IMR-90 (cell line): Measurements from ENCODE around the gene MAPK8IP1. TPM values are rescaled to one million over a fixed set of nuclear protein-coding genes. Genes with fewer than 3 reads are reported as not detected.

Experiments
- ATAC-seq: fragments of 200-7000 bp; cut with Tn5 transposase; 2 replicates; pipeline ENCODE4 v1.9.1; 2020; ENCODE audit warnings: low read depth, mild to moderate bottlenecking, moderate library complexity
- BruUV-seq: library from RNA; stranded (reverse); fragments of 400-500 nt; replicated peaks from 2 replicates; lab custom pipeline; 2021; lab: Mats Ljungman, UMichigan
- CTCF ChIA-PET: fragments of 300-600 bp; formaldehyde crosslinking; extraction: SDS; loops from one replicate; lab custom pipeline; 2021; ENCODE audit warnings: antibody characterized with exemption; lab: Yijun Ruan, JAX
- POLR2A ChIA-PET: fragments of 300-600 bp; sonication (Branson Sonifier 250); formaldehyde crosslinking; loops from one replicate; lab custom pipeline; 2022; ENCODE audit warnings: antibody characterized with exemption; ENCODE audit not compliant: unreplicated experiment; lab: Charles Lee
- DNase-seq: peaks from one replicate; pipeline ENCODE4 v3.0.0; 2013
- H2AFZ ChIP-seq: replicated peaks from 2 replicates; pipeline ENCODE3; 2013; ENCODE audit warnings: low read length, mild to moderate bottlenecking; ENCODE audit not compliant: poor library complexity
- H2AK5ac ChIP-seq: 2 replicates; pipeline ENCODE4 v1.6.1; 2013; ENCODE audit warnings: low read depth, low read length, inconsistent platforms
- H2AK9ac ChIP-seq: replicated peaks from 2 replicates; pipeline ENCODE3; 2013; ENCODE audit warnings: mild to moderate bottlenecking, low read depth, low read length, moderate library complexity; ENCODE audit not compliant: poor library complexity
- H2BK120ac ChIP-seq: 2 replicates; pipeline ENCODE4 v1.6.1; 2013; ENCODE audit warnings: low read depth, low read length, inconsistent platforms
- H2BK15ac ChIP-seq: 3 replicates; pipeline ENCODE4 v1.6.1; 2013; ENCODE audit warnings: low read depth, low read length, inconsistent platforms
- H2BK20ac ChIP-seq: 2 replicates; pipeline ENCODE4 v1.6.1; 2013; ENCODE audit warnings: low read depth, mild to moderate bottlenecking, inconsistent platforms, low read length, moderate library complexity
- H2BK5ac ChIP-seq: 2 replicates; pipeline ENCODE4 v1.6.1; 2013; ENCODE audit warnings: mild to moderate bottlenecking, low read depth, low read length, inconsistent platforms; ENCODE audit not compliant: poor library complexity, severe bottlenecking
- H3K14ac ChIP-seq: replicated peaks from 2 replicates; pipeline ENCODE4 v1.6.1; 2013; ENCODE audit warnings: low read depth, low read length, inconsistent platforms
- H3K18ac ChIP-seq: 2 replicates; pipeline ENCODE4 v1.6.1; 2013; ENCODE audit warnings: low read depth, low read length, control low read depth
- H3K23ac ChIP-seq: 2 replicates; pipeline ENCODE4 v1.6.1; 2013; ENCODE audit warnings: low read depth, low read length, inconsistent platforms
- H3K27ac ChIP-seq: 2 replicates; pipeline ENCODE4 v1.5.1; 2013; ENCODE audit warnings: mild to moderate bottlenecking, control low read depth, low read length; ENCODE audit not compliant: insufficient read depth
- H3K27me3 ChIP-seq: 2 replicates; pipeline ENCODE4 v1.6.1; 2013; ENCODE audit warnings: low read length; ENCODE audit not compliant: control insufficient read depth, insufficient read depth
- H3K36me3 ChIP-seq: 2 replicates; pipeline ENCODE4 v1.6.1; 2013; ENCODE audit warnings: low read length, mixed read lengths; ENCODE audit not compliant: control insufficient read depth, insufficient read depth
- H3K4ac ChIP-seq: 2 replicates; pipeline ENCODE4 v1.6.1; 2013; ENCODE audit warnings: low read depth, low read length, inconsistent platforms
- H3K4me1 ChIP-seq: 2 replicates; pipeline ENCODE4 v1.6.1; 2013; ENCODE audit warnings: low read length, mixed read lengths; ENCODE audit not compliant: control insufficient read depth, insufficient read depth
- H3K4me2 ChIP-seq: 2 replicates; pipeline ENCODE4 v1.6.1; 2013; ENCODE audit warnings: low read depth, mild to moderate bottlenecking, control low read depth, low read length, moderate library complexity
- H3K4me3 ChIP-seq: 2 replicates; pipeline ENCODE4 v1.5.1; 2013; ENCODE audit warnings: low read depth, mild to moderate bottlenecking, control low read depth, low read length, moderate library complexity; ENCODE audit not compliant: insufficient read depth
- H3K56ac ChIP-seq: 2 replicates; pipeline ENCODE4 v1.6.1; 2013; ENCODE audit warnings: low read length, inconsistent platforms; ENCODE audit not compliant: insufficient read depth; ENCODE audit errors: extremely low read depth
- H3K79me1 ChIP-seq, 2 experiments: 2 replicates each; pipeline ENCODE4 v1.6.1; 2013; ENCODE audit warnings: low read length in 2 of 2, inconsistent platforms in 1 of 2, low read depth in 1 of 2
- H3K9ac ChIP-seq: 2 replicates; pipeline ENCODE4 v1.6.1; 2013; ENCODE audit warnings: low read depth, low read length, control low read depth
- H3K9me1 ChIP-seq: 2 replicates; pipeline ENCODE4 v1.6.1; 2013; ENCODE audit warnings: low read length, inconsistent platforms; ENCODE audit not compliant: insufficient read depth
- H3K9me3 ChIP-seq: 2 replicates; pipeline ENCODE4 v1.6.1; 2013; ENCODE audit warnings: low read length; ENCODE audit not compliant: control insufficient read depth, insufficient read depth
- H4K20me1 ChIP-seq: 2 replicates; pipeline ENCODE4 v1.6.1; 2013; ENCODE audit warnings: low read length, inconsistent platforms; ENCODE audit not compliant: insufficient read depth
- H4K5ac ChIP-seq: 2 replicates; pipeline ENCODE4 v1.6.1; 2013; ENCODE audit warnings: mild to moderate bottlenecking, low read depth, low read length, control low read depth
- H4K8ac ChIP-seq, 2 experiments: 2 replicates each; pipeline ENCODE4 v1.6.1; 2013; ENCODE audit warnings: low read depth in 2 of 2, low read length in 2 of 2, control low read depth in 1 of 2, inconsistent platforms in 1 of 2
- H4K91ac ChIP-seq: 2 replicates; pipeline ENCODE4 v1.6.1; 2013; ENCODE audit warnings: low read depth, low read length, inconsistent platforms; ENCODE audit not compliant: insufficient read depth
- BHLHE40 ChIP-seq: fragments of 150-350 bp; IDR thresholded peaks from 2 replicates; pipeline ENCODE4 v1.6.1; 2016; ENCODE audit warnings: mild to moderate bottlenecking, low read depth, low read length
- CEBPB ChIP-seq: IDR thresholded peaks from 2 replicates; pipeline ENCODE4 v1.6.1; 2012; ENCODE audit warnings: low read depth, low read length, improper control_type of control experiment
- CHD1 ChIP-seq: IDR thresholded peaks from 2 replicates; pipeline ENCODE4 v1.6.1; 2012; ENCODE audit warnings: low read depth, low read length, improper control_type of control experiment
- ELK1 ChIP-seq: fragments of 150-350 bp; IDR thresholded peaks from 2 replicates; pipeline ENCODE4 v1.6.1; 2016; ENCODE audit warnings: low read depth, mild to moderate bottlenecking, low read length, moderate library complexity, borderline replicate concordance
- FOS ChIP-seq: fragments of 150-350 bp; IDR thresholded peaks from 2 replicates; pipeline ENCODE4 v1.6.1; 2016; ENCODE audit warnings: low read depth, low read length
- MAFK ChIP-seq: IDR thresholded peaks from 2 replicates; pipeline ENCODE4 v1.6.1; 2012; ENCODE audit warnings: low read depth, low read length, improper control_type of control experiment
- MAZ ChIP-seq: IDR thresholded peaks from 2 replicates; pipeline ENCODE4 v1.6.1; 2012; ENCODE audit warnings: low read depth, mild to moderate bottlenecking, low read length, improper control_type of control experiment, moderate library complexity, borderline replicate concordance
- MXI1 ChIP-seq: IDR thresholded peaks from 2 replicates; pipeline ENCODE4 v1.6.1; 2012; ENCODE audit warnings: low read depth, mild to moderate bottlenecking, low read length, moderate library complexity, borderline replicate concordance
- NFE2L2 ChIP-seq: fragments of 150-350 bp; IDR thresholded peaks from 2 replicates; pipeline ENCODE4 v1.6.1; 2016; ENCODE audit warnings: low read depth, mild to moderate bottlenecking, low read length
- POLR2A ChIP-seq: IDR thresholded peaks from 2 replicates; pipeline ENCODE4 v1.6.1; 2012; ENCODE audit warnings: mild to moderate bottlenecking, low read depth, low read length
- RAD21 ChIP-seq: IDR thresholded peaks from 2 replicates; pipeline ENCODE4 v1.6.1; 2012; ENCODE audit warnings: low read length, improper control_type of control experiment
- RCOR1 ChIP-seq: IDR thresholded peaks from 2 replicates; pipeline ENCODE4 v1.6.1; 2012; ENCODE audit warnings: mild to moderate bottlenecking, low read length, improper control_type of control experiment; ENCODE audit not compliant: insufficient replicate concordance
- RFX5 ChIP-seq: IDR thresholded peaks from 2 replicates; pipeline ENCODE4 v1.8.0; 2012; ENCODE audit warnings: low read depth, mild to moderate bottlenecking, low read length, moderate library complexity
- SMC3 ChIP-seq: fragments of 150-350 bp; IDR thresholded peaks from 2 replicates; pipeline ENCODE4 v1.6.1; 2016; ENCODE audit warnings: low read depth, mild to moderate bottlenecking, antibody characterized with exemption, low read length, moderate library complexity
- WGBS, 2 experiments: methylation state at CpG; one replicate each; pipeline versions ENCODE4 v1.1.5 to v1.1.7; 2013; ENCODE audit warnings: missing lambda C conversion rate in 2 of 2; ENCODE audit not compliant: insufficient read length in 1 of 2; ENCODE audit errors: extremely low coverage in 2 of 2; 5-methylcytosine and 5-hydroxymethylcytosine counted together
- dilution Hi-C: fragments of 300-500 bp; cut with HindIII; formaldehyde crosslinking; loops from one replicate; pipeline ENCODE4 v1.14.3; 2018; ENCODE audit warnings: low sequenced_read_pairs; ENCODE audit not compliant: unreplicated experiment
- in situ Hi-C: fragments of 300-500 bp; cut with MboI; formaldehyde crosslinking; loops from 3 replicates; pipeline ENCODE4 v1.14.3; 2019; ENCODE audit warnings: low sequenced_read_pairs, inconsistent platforms, mixed read lengths
- intact Hi-C: fragments of 100-400 bp; cut with micrococcal nuclease; formaldehyde crosslinking; loops from 2 replicates; pipeline ENCODE4 v1.10.0; 2022
- polyA plus RNA-seq, 3 experiments: library from polyadenylated mRNA; depleted of rRNA; stranded (reverse); fragments of >200 nt; gene quantifications; 2 replicates each; pipeline ENCODE4 v1.2.3, GENCODE V29; 2012; ENCODE audit warnings: low replicate concordance in 1 of 3
- total RNA-seq: library from RNA; depleted of rRNA; stranded (reverse); fragments of >200 nt; gene quantifications from 2 replicates; pipeline ENCODE4 v1.2.3, GENCODE V29; 2012
- TF ChIP-seq, protein P1 (sequence below): conservative IDR thresholded peaks from 2 replicates; pipeline ENCODE4 v1.5.1; 2012; ENCODE audit warnings: mild to moderate bottlenecking, low read depth, low read length, improper control_type of control experiment
- TF ChIP-seq, protein P2 (sequence below): fragments of 150-350 bp; IDR thresholded peaks from 2 replicates; pipeline ENCODE4 v1.6.1; 2017; ENCODE audit warnings: mild to moderate bottlenecking, antibody characterized with exemption, low read length, low read depth

The MAPK8IP1 gene
- total and polyA plus RNA-seq, 2 of the 4 experiments (the other 2 are of a cell fraction) = 6.5 to 9.6 TPM

DNA sequence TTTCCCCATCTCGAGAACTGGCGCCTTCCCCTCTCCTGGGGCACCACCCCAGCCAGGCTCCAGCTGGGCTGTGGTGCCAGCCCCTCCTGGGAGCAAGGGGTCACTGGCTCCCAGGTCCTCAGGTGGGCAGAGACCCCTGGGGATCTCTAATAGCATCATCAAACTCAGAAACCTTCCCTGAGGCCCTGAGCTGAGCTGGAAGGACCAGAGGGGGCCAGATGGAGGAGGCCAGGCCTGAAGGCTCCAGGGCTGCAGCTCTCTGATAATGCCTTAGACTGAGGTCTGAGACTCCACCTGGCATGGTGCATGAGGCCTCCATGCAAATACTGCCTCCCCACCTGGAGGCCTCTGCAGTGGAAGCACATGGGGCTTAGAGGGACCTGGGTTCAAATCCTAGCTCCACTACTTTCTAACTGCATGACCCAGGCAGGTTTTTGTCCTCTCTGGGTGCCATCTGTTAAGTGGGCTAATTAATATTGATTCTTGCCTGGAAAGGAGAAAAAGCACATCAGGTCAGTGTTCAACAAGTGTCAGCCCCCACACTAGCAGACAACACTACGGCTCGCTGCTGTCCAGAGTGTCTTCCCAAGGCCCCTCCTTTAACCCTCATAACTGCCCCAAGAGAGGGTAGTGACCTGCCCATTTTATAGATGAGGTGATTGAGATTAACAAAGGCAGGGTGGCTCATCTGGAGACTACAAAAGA lies 1.5 kb downstream of the MAPK8IP1 start:
- no peak overlapping the region for H2BK5ac ChIP-seq
- no peak overlapping the region for H3K27ac ChIP-seq
- H4K91ac ChIP-seq = no peak overlapping the region
- H3K36me3 ChIP-seq = peaks cover 4% of the 10 kb centered on the region; the same call in 1 of the 2 replicates
- POLR2A ChIA-PET = no interaction called here
- peaks cover 19% of the 10 kb centered on the region for H4K20me1 ChIP-seq
- in situ Hi-C loops (no loop called here), intact Hi-C loops (no loop called here), dilution Hi-C loops (no loop called here)
- H3K4me1 ChIP-seq = no peaks in the 10 kb centered on the region
- H3K18ac ChIP-seq = no peak overlapping the region
- H2BK15ac ChIP-seq = no peak overlapping the region
- no peak overlapping the region for H2AFZ ChIP-seq
- no peak overlapping the region for H3K14ac ChIP-seq
- CTCF ChIA-PET = no interaction called here
- no peak overlapping the region for H3K9ac ChIP-seq
- BruUV-seq = no TSS peak
- H3K56ac ChIP-seq = no peak overlapping the region
- no peak overlapping the region for H3K23ac ChIP-seq
- H3K4me3 ChIP-seq = no peak overlapping the region
- H3K4me2 ChIP-seq = no peak overlapping the region
- H2AK9ac ChIP-seq = no peak overlapping the region
- ATAC-seq (no peak), DNase-seq (no peak)
- H3K4ac ChIP-seq = no peak overlapping the region
- H3K9me1 ChIP-seq = peaks cover 2% of the 10 kb centered on the region; the same call in 1 of the 2 replicates
- WGBS, 2 experiments = no CpG with 5 or more reads among the region's 4 CpGs
- H2BK120ac ChIP-seq = no peak overlapping the region
- no peak overlapping the region for H2AK5ac ChIP-seq
- TF ChIP-seq MAFK (no peak), SMC3 (no peak), RFX5 (no peak), RAD21 (no peak), CEBPB (no peak), POLR2A (no peak), ELK1 (no peak), NFE2L2 (no peak), BHLHE40 (no peak), CHD1 (no peak), MAZ (no peak), RCOR1 (no peak), MXI1 (no peak), FOS (no peak)
- TF ChIP-seq, protein P1, sequence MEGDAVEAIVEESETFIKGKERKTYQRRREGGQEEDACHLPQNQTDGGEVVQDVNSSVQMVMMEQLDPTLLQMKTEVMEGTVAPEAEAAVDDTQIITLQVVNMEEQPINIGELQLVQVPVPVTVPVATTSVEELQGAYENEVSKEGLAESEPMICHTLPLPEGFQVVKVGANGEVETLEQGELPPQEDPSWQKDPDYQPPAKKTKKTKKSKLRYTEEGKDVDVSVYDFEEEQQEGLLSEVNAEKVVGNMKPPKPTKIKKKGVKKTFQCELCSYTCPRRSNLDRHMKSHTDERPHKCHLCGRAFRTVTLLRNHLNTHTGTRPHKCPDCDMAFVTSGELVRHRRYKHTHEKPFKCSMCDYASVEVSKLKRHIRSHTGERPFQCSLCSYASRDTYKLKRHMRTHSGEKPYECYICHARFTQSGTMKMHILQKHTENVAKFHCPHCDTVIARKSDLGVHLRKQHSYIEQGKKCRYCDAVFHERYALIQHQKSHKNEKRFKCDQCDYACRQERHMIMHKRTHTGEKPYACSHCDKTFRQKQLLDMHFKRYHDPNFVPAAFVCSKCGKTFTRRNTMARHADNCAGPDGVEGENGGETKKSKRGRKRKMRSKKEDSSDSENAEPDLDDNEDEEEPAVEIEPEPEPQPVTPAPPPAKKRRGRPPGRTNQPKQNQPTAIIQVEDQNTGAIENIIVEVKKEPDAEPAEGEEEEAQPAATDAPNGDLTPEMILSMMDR = no peak
- TF ChIP-seq, protein P2, sequence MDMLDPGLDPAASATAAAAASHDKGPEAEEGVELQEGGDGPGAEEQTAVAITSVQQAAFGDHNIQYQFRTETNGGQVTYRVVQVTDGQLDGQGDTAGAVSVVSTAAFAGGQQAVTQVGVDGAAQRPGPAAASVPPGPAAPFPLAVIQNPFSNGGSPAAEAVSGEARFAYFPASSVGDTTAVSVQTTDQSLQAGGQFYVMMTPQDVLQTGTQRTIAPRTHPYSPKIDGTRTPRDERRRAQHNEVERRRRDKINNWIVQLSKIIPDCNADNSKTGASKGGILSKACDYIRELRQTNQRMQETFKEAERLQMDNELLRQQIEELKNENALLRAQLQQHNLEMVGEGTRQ = no peak
- H3K79me1 ChIP-seq = no peaks in the 10 kb centered on the region; a peak in 1 of 4 replicates
- H3K27me3 ChIP-seq = peaks cover 31% of the 10 kb centered on the region
- no peak overlapping the region for H4K8ac ChIP-seq
- H2BK20ac ChIP-seq = no peak overlapping the region
- H4K5ac ChIP-seq = no peak overlapping the region
- H3K9me3 ChIP-seq = no peaks in the 10 kb centered on the region
